Spleen (tissue), 7 donors: ENCODE measurements around the gene ZSWIM6.

Experiments
- CTCF ChIP-seq, 11 experiments: fragments of 200-600 bp in 7 of 11; fragments of 450-650 bp in 4 of 11; sonication (generic) in 4 of 11; IDR thresholded peaks in 8 of 11; conservative IDR thresholded peaks in 3 of 11; 1 replicate in 7 of 11; 2 replicates in 4 of 11; pipeline versions ENCODE4 v1.4.0 to v1.8.0; 2016 to 2021; ENCODE audit warnings: antibody characterized with exemption in 11 of 11, inconsistent platforms in 4 of 11, mild to moderate bottlenecking in 1 of 11
- POLR2A ChIP-seq, 3 donors: fragments of 450-650 bp; IDR thresholded peaks; one replicate each; pipeline ENCODE4 v1.5.1; 2017; ENCODE audit warnings: antibody characterized with exemption in 3 of 3, mild to moderate bottlenecking in 1 of 3
- POLR2AphosphoS5 ChIP-seq, 3 donors: sonication (generic); formaldehyde crosslinking; IDR thresholded peaks; one replicate each; pipeline ENCODE4 v1.5.1; 2017; ENCODE audit warnings: antibody characterized with exemption in 3 of 3
- donor health status: DM: no; HTN: no; CAD: no; lungs with moderate emphysema.
- donor health status: DM: no; HTN: no; CAD: no.
- donor health status: DM: no; HTN: no; CAD: no.

- TF ChIP-seq CTCF (IDR thresholded peaks at IDR 0.05 in 8 of 11, conservative IDR thresholded peaks at IDR 0.05 in 3 of 11) (no peak), POLR2A (IDR thresholded peaks at IDR 0.05) (no peak), POLR2AphosphoS5 (IDR thresholded peaks at IDR 0.05) (no peak)
Measured at GRCh38 chr5:61532983-61533382, 200.9 kb downstream of the ZSWIM6 start.
